Fibroblast of lung (primary cell): ENCODE results near the gene G0S2.

Experiments
- EZH2 ChIP-seq: IDR thresholded peaks from 2 replicates; pipeline ENCODE4 v1.5.1; 2012; ENCODE audit warnings: low read length, control low read depth, mild to moderate bottlenecking; ENCODE audit errors: missing control alignments
- TF ChIP-seq, protein P1 (sequence below), 2 donors: IDR thresholded peaks in 1 of 2; conservative IDR thresholded peaks in 1 of 2; 1 replicate in 1 of 2; 2 replicates in 1 of 2; pipeline ENCODE4 v1.5.1; 2011 to 2012; ENCODE audit warnings: low read length in 2 of 2, control low read depth in 1 of 2, inconsistent platforms in 1 of 2, low read depth in 1 of 2, mild to moderate bottlenecking in 1 of 2

DNA sequence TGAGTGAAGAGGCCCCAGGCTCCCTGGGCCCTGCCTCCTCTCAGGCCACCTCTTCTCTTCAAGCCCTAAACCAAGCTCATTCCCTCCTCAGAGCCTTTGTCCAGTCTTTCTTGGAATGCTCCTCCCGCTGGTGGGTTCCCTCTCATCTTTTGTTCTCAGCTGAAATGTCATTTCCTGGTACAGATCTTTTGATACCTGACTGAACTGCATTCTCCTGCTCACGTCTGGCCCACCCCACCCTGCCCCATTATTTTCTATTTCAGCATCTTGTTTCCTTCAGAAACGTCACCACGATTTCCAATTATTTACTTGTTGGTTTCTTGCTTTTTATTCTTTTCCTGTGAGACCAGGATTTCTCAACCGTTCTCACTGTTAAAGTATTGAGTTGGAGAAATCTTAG lies 39.4 kb upstream of the G0S2 start:
- TF ChIP-seq, protein P1, sequence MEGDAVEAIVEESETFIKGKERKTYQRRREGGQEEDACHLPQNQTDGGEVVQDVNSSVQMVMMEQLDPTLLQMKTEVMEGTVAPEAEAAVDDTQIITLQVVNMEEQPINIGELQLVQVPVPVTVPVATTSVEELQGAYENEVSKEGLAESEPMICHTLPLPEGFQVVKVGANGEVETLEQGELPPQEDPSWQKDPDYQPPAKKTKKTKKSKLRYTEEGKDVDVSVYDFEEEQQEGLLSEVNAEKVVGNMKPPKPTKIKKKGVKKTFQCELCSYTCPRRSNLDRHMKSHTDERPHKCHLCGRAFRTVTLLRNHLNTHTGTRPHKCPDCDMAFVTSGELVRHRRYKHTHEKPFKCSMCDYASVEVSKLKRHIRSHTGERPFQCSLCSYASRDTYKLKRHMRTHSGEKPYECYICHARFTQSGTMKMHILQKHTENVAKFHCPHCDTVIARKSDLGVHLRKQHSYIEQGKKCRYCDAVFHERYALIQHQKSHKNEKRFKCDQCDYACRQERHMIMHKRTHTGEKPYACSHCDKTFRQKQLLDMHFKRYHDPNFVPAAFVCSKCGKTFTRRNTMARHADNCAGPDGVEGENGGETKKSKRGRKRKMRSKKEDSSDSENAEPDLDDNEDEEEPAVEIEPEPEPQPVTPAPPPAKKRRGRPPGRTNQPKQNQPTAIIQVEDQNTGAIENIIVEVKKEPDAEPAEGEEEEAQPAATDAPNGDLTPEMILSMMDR (conservative IDR thresholded peaks at IDR 0.05 in 1 of 2, IDR thresholded peaks at IDR 0.05 in 1 of 2; ENCODE audit: low read depth in 1 of 2, low read length in 2 of 2): no peak
- TF ChIP-seq EZH2: no peak
